HG03064 (cell line): Measurements from ENCODE around the gene CDC42EP3.

Experiments used
- ATAC-seq: cut with Tn5 transposase; IDR thresholded peaks from one replicate; pipeline ENCODE4 v1.9.1; 2021; ENCODE audit warnings: low read depth; ENCODE audit not compliant: unreplicated experiment

Gene CDC42EP3

GRCh38 chr2:37671009-37671815 lies at the start of gene CDC42EP3:
TSS of gene CDC42EP3 (minus strand) at chr2:37671642. CDS start at chr2:37646587, 25,055 bp downstream.
- ATAC-seq = peak; percentile 44

DNA sequence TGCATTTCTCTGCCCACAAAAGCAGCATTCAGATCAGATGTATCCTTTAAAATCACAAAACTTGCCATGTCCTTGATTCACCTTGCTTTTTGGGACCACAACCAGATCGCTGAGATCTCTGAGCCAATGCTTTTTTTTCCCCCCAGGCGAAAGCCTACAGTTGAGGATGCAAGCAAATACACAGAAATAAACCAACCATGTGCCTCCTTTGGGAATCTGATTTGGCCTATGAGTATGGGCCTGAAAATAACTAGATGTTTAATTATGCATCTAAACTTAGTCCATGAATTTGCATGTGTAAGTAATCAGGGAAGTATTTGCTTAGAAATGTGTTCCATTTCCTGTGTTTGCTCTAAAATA lies 49.7 kb upstream of the CDC42EP3 start:
- no peak for ATAC-seq

- no peak for ATAC-seq
These were observed 49.2 kb upstream of the CDC42EP3 start for GRCh38 chr2:37720533-37721200.

DNA sequence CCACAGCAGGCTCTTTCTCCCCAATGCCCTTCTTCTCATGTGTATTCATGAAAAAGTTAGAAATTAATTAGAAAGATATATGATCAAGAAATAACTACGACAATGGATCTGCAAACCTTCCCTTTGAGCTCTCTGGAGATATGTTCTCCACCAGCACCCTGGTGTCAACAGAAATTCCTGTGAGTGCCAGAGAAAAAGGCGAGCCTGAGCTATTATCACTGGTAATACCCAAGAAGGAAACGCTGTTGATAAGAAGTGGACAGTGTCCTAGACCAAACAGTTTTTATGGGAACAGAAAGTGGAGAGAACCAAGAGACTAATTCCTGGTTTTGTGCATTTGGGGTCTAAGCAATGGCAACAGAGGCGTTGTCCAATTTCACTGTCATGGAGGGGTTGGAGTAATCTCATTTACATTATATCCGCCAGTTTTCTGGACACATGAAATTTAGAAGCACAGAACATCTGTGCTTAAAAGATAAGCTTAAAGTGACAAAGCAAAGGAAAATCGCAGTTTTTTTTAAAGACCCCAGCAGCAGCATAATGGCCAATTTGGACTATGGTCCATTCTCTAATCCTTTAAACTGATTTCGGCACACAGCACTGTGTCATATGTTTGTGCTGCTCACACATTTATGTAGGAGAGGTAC lies 47.2 kb upstream of the CDC42EP3 start:
- ATAC-seq = no peak

- ATAC-seq = no peak
These were observed 41.8 kb upstream of the CDC42EP3 start for GRCh38 chr2:37713258-37713700.

- no peak for ATAC-seq
These were observed 40.4 kb upstream of the CDC42EP3 start for GRCh38 chr2:37711831-37712230.

- ATAC-seq = no peak
These were observed 39.9 kb upstream of the CDC42EP3 start for GRCh38 chr2:37711308-37711731.

DNA sequence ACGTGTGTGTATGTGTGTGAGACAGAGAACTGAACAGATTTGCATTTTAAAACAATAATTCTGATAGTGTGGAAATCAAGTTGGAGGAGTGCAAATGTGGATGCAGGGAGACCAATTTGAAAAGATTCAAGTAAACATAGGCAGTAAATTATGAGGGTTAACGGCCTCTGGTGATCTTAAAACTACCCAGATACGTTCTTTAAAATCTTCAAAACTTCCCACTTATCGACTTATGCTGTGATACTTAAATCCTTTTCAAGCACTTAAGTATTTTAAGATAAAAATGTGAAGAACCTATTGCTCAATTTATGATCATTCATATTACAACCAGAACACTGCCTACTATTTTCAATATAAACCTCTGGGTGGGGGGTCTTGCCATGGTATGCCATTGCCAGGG lies 37.7 kb upstream of the CDC42EP3 start:
- ATAC-seq = no peak

DNA sequence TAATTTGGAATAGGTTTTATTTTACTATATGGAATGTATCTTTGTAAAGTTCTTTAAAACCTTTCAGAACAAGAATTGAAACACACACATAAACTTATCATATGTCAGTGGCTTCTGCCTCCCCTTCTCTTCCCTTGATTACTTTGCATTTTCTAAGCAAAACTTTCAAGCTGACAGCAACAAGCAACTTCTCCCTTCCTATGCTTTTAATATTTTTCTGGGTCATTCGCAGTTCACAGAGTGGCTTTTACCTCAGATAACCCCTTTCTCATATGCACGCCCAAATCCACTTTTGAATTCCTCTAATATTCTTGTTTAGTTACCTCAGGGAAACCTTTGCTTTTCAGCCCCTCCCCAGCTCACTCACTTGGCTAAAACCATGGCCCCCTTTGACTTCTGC lies 36.7 kb upstream of the CDC42EP3 start:
- no peak for ATAC-seq

- ATAC-seq = no peak
These were observed 36.0 kb upstream of the CDC42EP3 start for GRCh38 chr2:37707393-37707792.

DNA sequence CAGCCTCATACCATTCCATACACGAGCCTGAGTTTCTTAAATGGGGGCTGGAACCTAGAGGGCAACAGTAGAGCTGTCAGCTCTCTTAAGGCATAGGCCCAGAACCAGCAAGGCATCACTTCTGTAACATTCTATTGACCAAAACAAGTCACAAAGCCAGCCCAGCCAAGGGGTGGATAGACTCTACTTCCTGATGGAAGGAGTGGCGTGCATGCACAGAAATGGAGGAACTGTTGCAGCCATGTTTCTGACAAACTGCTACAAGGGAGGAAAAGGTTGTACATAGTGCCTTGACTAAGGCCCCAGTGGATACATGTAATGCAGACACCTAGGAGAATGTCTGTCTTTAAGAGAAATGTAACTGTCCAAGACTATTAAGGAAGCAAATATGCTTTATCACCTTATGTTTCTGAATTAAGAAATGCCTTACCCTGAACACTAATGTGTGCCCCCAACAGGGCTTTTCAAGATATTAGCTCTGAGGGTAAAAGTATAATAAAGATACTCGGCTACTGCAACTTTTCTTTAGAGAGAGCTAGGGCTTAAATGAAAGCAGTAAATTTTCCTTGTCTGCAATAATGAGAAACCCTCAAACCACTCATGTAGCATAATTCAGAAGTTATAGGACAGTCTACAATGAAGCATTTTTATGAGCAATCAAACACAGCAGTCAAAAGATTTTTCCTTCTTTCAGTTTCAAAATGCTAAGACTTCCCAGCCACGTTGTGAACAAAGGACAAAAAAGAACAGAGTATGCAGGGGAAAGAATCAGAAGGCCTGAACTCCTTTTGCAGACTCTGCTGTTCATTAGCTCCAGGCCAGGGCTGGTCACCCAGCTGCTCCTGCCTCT lies 35.1 kb upstream of the CDC42EP3 start:
- ATAC-seq = no peak

GRCh38 chr2:37705191-37705590 lies 33.7 kb upstream of the CDC42EP3 start:
- no peak for ATAC-seq

GRCh38 chr2:37698931-37699481 lies 27.6 kb upstream of the CDC42EP3 start:
- no peak for ATAC-seq

DNA sequence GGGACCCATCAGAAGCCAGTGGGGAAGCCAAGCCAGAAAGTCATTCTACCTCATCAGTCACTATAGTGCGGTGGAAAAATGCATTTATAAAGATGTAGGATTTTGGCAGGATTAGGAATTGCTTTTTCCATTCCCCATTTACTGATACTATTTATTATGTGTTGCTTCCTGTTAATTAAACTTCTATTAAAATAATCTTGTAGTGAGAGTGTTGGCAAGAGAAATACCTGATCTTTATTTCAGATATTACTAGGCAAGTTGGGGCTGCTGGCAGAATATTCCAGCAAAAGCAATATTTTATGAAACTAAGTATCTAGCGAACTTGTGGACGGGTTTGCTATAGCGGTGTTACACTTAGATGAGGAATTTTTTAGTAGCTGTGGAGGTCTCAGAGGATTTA lies 23.9 kb upstream of the CDC42EP3 start:
- ATAC-seq = no peak

GRCh38 chr2:37692711-37693110 lies 21.3 kb upstream of the CDC42EP3 start:
- no peak for ATAC-seq

GRCh38 chr2:37689751-37690150 lies 18.3 kb upstream of the CDC42EP3 start:
- ATAC-seq = no peak

- no peak for ATAC-seq
These were observed 17.5 kb upstream of the CDC42EP3 start for GRCh38 chr2:37688771-37689468.

DNA sequence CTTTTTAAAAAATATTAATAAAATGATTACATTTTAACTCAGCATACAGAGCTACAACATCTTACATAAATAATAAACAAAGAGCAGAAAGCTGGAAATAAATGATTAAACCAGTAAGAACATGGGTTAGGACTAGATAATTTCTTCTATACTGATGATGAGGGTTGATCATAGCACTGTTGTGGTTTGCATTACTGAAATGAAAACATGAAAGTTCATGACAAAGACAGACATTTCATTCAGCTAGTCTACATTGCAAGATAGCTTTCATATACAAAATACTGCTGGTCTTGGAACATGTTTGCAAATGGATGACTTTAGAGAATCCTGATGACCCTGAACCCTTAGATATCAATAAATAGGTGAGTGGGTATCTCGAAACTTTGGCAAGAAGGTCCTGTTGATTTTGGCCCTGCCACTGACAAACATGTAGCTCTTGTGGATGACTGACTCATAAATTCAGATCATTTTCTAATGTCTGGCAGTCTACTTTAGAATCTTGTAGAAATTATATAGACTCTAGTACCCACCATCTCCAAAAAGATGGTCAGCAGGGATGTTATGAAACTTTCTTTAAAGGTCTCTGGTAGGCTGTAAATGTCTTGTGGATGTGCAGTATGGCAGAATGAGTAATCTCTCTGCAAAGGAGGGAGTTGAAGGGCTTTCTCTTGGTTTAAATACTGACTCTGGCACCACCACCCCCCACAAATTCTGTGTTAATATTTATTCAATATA lies 15.5 kb upstream of the CDC42EP3 start:
- ATAC-seq = no peak

DNA sequence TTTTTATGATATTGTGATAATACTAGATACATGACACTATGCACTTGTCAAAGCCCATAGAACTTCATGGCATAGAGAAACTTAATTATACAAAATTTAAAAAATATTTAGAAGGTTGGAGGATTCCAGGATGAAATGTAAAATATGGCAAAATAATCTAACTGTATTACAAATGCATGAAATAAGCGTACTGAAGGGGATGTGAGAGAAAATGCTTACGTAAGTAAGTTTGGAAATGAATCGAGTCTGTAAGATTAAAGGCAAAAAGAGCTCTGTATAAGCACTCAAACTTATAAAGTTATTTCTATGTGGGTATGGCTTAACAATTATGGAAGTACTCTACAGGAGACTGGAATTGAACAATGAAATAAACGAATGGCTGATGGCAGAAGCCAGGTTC lies 13.4 kb upstream of the CDC42EP3 start:
- ATAC-seq = no peak
